Activated T-cell treated with anti-CD3 and anti-CD28 coated beads, Interleukin-2, amount 50 U/mL, for 72 hours (primary cell): ENCODE measurements around the gene PHLDB1. TPM values are rescaled to one million over a fixed set of nuclear protein-coding genes. Genes with fewer than 3 reads are reported as not detected.
A peak's percentile ranks its signal among the peaks of the same experiment; 100 is the strongest.
"Not testable (repeated sequence)": the region's sequence is repeated elsewhere in the genome, so short reads cannot be mapped to it uniquely, and the experiment has no call there.

ENCODE experiments used
- ATAC-seq, 2 donors: fragments of 150-1000 bp; cut with Tn5 transposase; replicated peaks in 1 of 2; 2 replicates each; pipeline ENCODE4 v1.10.0; 2021; ENCODE audit warnings: moderate library complexity in 2 of 2, mild to moderate bottlenecking in 1 of 2
- DNase-seq, 2 donors: peaks; one replicate each; pipeline ENCODE4 v3.0.0; 2021 to 2022; ENCODE audit warnings: mixed read lengths in 1 of 2
- H3K27ac Mint-ChIP-seq: one replicate; pipeline ENCODE4 v1.8.0; 2022; ENCODE audit warnings: mild to moderate bottlenecking, moderate library complexity, mixed read lengths
- H3K27me3 Mint-ChIP-seq: one replicate; pipeline ENCODE4 v1.8.0; 2022; ENCODE audit warnings: low read depth, mixed read lengths
- H3K36me3 Mint-ChIP-seq, 2 donors: one replicate each; pipeline ENCODE4 v1.8.0; 2022; ENCODE audit warnings: mixed read lengths in 2 of 2, mild to moderate bottlenecking in 1 of 2; ENCODE audit not compliant: insufficient read depth in 2 of 2
- H3K4me1 Mint-ChIP-seq: one replicate; pipeline ENCODE4 v1.8.0; 2022; ENCODE audit warnings: low read depth, mixed read lengths
- H3K4me3 Mint-ChIP-seq, 2 donors: one replicate each; pipeline ENCODE4 v1.8.0; 2022; ENCODE audit warnings: mild to moderate bottlenecking in 2 of 2, mixed read lengths in 2 of 2, moderate library complexity in 2 of 2
- H3K9me3 Mint-ChIP-seq, 2 donors: one replicate each; pipeline ENCODE4 v1.8.0; 2022; ENCODE audit warnings: mixed read lengths in 2 of 2
- total RNA-seq, 2 donors: library from RNA; stranded (reverse); gene quantifications; one replicate each; pipeline ENCODE4 v1.2.3, GENCODE V29; 2022

Gene PHLDB1
- total RNA-seq, 2 donors from 2014 or later, result 3.6 to 3.8 TPM

GRCh38 chr11:118662401-118663271 is 55.2 kb downstream of the PHLDB1 start:
- Mint-ChIP-seq H3K27ac (no peak overlapping the region), H3K9me3 (no peaks in the 10 kb centered on the region), H3K36me3 (no peaks in the 10 kb centered on the region), H3K27me3 (no peaks in the 10 kb centered on the region), H3K4me1 (no peaks in the 10 kb centered on the region), H3K4me3 (no peak overlapping the region)
- ATAC-seq, result no peak
- no peak for DNase-seq

- Mint-ChIP-seq H3K4me1 (no peaks in the 10 kb centered on the region), H3K4me3 (no peak overlapping the region), H3K27me3 (no peaks in the 10 kb centered on the region), H3K36me3 (no peaks in the 10 kb centered on the region), H3K27ac (no peak overlapping the region), H3K9me3 (no peaks in the 10 kb centered on the region)
- no peak for DNase-seq
- ATAC-seq, result no peak
Observed at GRCh38 chr11:118663381-118663780, 56.0 kb downstream of the PHLDB1 start.

- no peaks in the 10 kb centered on the region for H3K9me3 Mint-ChIP-seq
- DNase-seq, result no peak
- ATAC-seq, result no peak
- H3K27ac Mint-ChIP-seq, result no peak overlapping the region
- no peak overlapping the region for H3K4me3 Mint-ChIP-seq
- H3K27me3 Mint-ChIP-seq, result no peaks in the 10 kb centered on the region
- H3K36me3 Mint-ChIP-seq, result no peaks in the 10 kb centered on the region
- no peaks in the 10 kb centered on the region for H3K4me1 Mint-ChIP-seq
Observed at GRCh38 chr11:118663902-118664301, 56.5 kb downstream of the PHLDB1 start.

GRCh38 chr11:118666371-118666770 is 59.0 kb downstream of the PHLDB1 start:
- Mint-ChIP-seq H3K4me1 (no peaks in the 10 kb centered on the region), H3K9me3 (peaks cover 0 to 2% of the 10 kb centered on the region in 2 donors), H3K36me3 (no peaks in the 10 kb centered on the region), H3K27ac (no peak overlapping the region), H3K4me3 (no peak overlapping the region), H3K27me3 (no peaks in the 10 kb centered on the region)
- no peak for DNase-seq
- ATAC-seq, result no peak

GRCh38 chr11:118670063-118670462 is 62.6 kb downstream of the PHLDB1 start:
- no peak overlapping the region for H3K4me3 Mint-ChIP-seq
- ATAC-seq, result no peak

GRCh38 chr11:118671254-118671653 is 63.8 kb downstream of the PHLDB1 start:
- peak overlapping the region; percentile 14 for H3K27ac Mint-ChIP-seq
- H3K9me3 Mint-ChIP-seq, result peaks cover 0 to 2% of the 10 kb centered on the region in 2 donors
- no peak for ATAC-seq
- no peaks in the 10 kb centered on the region for H3K36me3 Mint-ChIP-seq
- H3K4me1 Mint-ChIP-seq, result no peaks in the 10 kb centered on the region
- H3K4me3 Mint-ChIP-seq, result no peak overlapping the region
- DNase-seq, result no peak
- H3K27me3 Mint-ChIP-seq, result no peaks in the 10 kb centered on the region

More at GRCh38 chr11:118670063-118670462, 62.6 kb downstream of the PHLDB1 start:
- no peaks in the 10 kb centered on the region for H3K4me1 Mint-ChIP-seq
- no peaks in the 10 kb centered on the region for H3K36me3 Mint-ChIP-seq
- no peak overlapping the region for H3K27ac Mint-ChIP-seq
- H3K27me3 Mint-ChIP-seq, result no peaks in the 10 kb centered on the region
- H3K9me3 Mint-ChIP-seq, result peaks cover 0 to 2% of the 10 kb centered on the region in 2 donors
- DNase-seq, result no peak

GRCh38 chr11:118672846-118673245 is 65.4 kb downstream of the PHLDB1 start:
- H3K4me1 Mint-ChIP-seq, result no peaks in the 10 kb centered on the region
- DNase-seq (no peak), ATAC-seq (no peak)
- no peak overlapping the region for H3K4me3 Mint-ChIP-seq
- H3K36me3 Mint-ChIP-seq, result peaks cover 0 to 3% of the 10 kb centered on the region in 2 donors
- peaks cover 0 to 2% of the 10 kb centered on the region in 2 donors for H3K9me3 Mint-ChIP-seq
- H3K27me3 Mint-ChIP-seq, result no peaks in the 10 kb centered on the region
- H3K27ac Mint-ChIP-seq, result no peak overlapping the region

- Mint-ChIP-seq H3K27me3 (no peaks in the 10 kb centered on the region), H3K36me3 (peaks cover 0 to 3% of the 10 kb centered on the region in 2 donors), H3K27ac (no peak overlapping the region), H3K9me3 (peaks cover 0 to 2% of the 10 kb centered on the region in 2 donors), H3K4me3 (no peak overlapping the region), H3K4me1 (no peaks in the 10 kb centered on the region)
- ATAC-seq (no peak), DNase-seq (no peak)
Observed at GRCh38 chr11:118673361-118674081, 66.1 kb downstream of the PHLDB1 start.

- H3K27me3 Mint-ChIP-seq, result no peaks in the 10 kb centered on the region
Observed at GRCh38 chr11:118674082-118674435, 66.6 kb downstream of the PHLDB1 start.

GRCh38 chr11:118677977-118678376 is 70.6 kb downstream of the PHLDB1 start:
- Mint-ChIP-seq H3K27me3 (no peaks in the 10 kb centered on the region), H3K4me3 (no peak overlapping the region), H3K4me1 (no peaks in the 10 kb centered on the region), H3K9me3 (no peaks in the 10 kb centered on the region), H3K27ac (no peak overlapping the region), H3K36me3 (peaks cover 0 to 3% of the 10 kb centered on the region in 2 donors)
- DNase-seq (no peak), ATAC-seq (no peak)

More at GRCh38 chr11:118674082-118674435, 66.6 kb downstream of the PHLDB1 start:
- ATAC-seq (no peak), DNase-seq (no peak)
- H3K36me3 Mint-ChIP-seq, result peaks cover 0 to 3% of the 10 kb centered on the region in 2 donors
- H3K9me3 Mint-ChIP-seq, result peaks cover 0 to 2% of the 10 kb centered on the region in 2 donors
- no peak overlapping the region for H3K4me3 Mint-ChIP-seq
- no peak overlapping the region for H3K27ac Mint-ChIP-seq
- no peaks in the 10 kb centered on the region for H3K4me1 Mint-ChIP-seq

- not testable (repeated sequence) for H3K36me3 Mint-ChIP-seq, DNase-seq, H3K27ac Mint-ChIP-seq, H3K4me1 Mint-ChIP-seq, H3K4me3 Mint-ChIP-seq, ATAC-seq, H3K9me3 Mint-ChIP-seq, H3K27me3 Mint-ChIP-seq
Observed at GRCh38 chr11:118678908-118679307, 71.5 kb downstream of the PHLDB1 start.

GRCh38 chr11:118679483-118679882 is 72.1 kb downstream of the PHLDB1 start, which contains the start of gene TREH:
Gene TREH, minus strand, starts transcription at chr11:118679650. Its CDS starts 23 bp downstream, at chr11:118679627.
- no peak for ATAC-seq
- no peak for DNase-seq
- peaks cover 0 to 3% of the 10 kb centered on the region in 2 donors for H3K36me3 Mint-ChIP-seq
- H3K4me1 Mint-ChIP-seq, result no peaks in the 10 kb centered on the region
- H3K27ac Mint-ChIP-seq, result no peak within 1 kb of the TSS
- no peak within 1 kb of the TSS for H3K4me3 Mint-ChIP-seq
- no peaks in the 10 kb centered on the region for H3K9me3 Mint-ChIP-seq
- no peaks in the 10 kb centered on the region for H3K27me3 Mint-ChIP-seq

GRCh38 chr11:118682372-118682771 is 75.0 kb downstream of the PHLDB1 start:
- H3K9me3 Mint-ChIP-seq, result no peaks in the 10 kb centered on the region
- H3K4me1 Mint-ChIP-seq, result no peaks in the 10 kb centered on the region
- no peaks in the 10 kb centered on the region for H3K27me3 Mint-ChIP-seq

More at GRCh38 chr11:118682372-118682771, 75.0 kb downstream of the PHLDB1 start:
- H3K36me3 Mint-ChIP-seq, result no peaks in the 10 kb centered on the region
- H3K4me3 Mint-ChIP-seq, result no peak overlapping the region
- no peak for DNase-seq
- no peak overlapping the region for H3K27ac Mint-ChIP-seq
- ATAC-seq, result no peak
